HG03469 (cell line): ENCODE results near the gene HOXC11.

Experiments
- ATAC-seq: cut with Tn5 transposase; IDR thresholded peaks from one replicate; pipeline ENCODE4 v1.9.1; 2021; ENCODE audit warnings: mild to moderate bottlenecking, moderate library complexity, moderate number of reproducible peaks; ENCODE audit not compliant: unreplicated experiment

HOXC11 gene

DNA sequence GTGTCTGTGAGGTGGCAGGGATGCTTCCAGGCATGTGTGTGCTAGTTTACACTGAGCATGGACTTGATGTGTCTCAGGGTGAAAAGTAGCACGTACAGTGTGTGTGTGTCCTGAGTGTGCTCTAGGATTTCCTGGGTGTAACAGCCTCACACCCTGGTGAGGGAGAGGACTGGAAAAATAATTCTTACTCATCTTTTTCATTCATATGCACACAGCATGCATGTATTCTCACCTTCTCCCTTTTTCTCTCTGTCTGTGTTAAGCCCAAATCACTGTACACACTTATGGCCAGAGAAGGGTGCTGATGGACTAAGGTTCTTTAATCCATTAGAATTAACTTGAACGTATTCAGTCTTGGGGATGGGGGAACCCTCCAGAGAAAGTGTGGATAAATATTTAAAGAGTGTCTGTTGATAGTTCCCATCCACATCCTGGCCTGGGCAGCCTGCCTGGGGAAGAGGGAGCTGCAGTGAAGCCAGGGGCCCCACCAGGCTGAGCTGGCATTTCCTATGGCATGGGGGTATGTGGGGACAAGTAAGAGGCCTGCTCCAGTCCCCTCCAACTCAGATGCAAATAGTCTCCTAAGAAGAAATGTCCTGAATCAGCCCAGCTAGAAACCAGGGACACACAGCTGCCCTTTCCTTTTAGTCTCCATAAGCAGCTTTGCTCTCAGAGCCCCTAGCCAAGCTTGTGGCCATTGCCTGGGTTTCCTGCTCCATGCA, 34.8 kb downstream of the HOXC11 start:
- ATAC-seq: no peak

- ATAC-seq: no peak
These were observed 35.3 kb downstream of the HOXC11 start for GRCh38 chr12:54008260-54008552.

DNA sequence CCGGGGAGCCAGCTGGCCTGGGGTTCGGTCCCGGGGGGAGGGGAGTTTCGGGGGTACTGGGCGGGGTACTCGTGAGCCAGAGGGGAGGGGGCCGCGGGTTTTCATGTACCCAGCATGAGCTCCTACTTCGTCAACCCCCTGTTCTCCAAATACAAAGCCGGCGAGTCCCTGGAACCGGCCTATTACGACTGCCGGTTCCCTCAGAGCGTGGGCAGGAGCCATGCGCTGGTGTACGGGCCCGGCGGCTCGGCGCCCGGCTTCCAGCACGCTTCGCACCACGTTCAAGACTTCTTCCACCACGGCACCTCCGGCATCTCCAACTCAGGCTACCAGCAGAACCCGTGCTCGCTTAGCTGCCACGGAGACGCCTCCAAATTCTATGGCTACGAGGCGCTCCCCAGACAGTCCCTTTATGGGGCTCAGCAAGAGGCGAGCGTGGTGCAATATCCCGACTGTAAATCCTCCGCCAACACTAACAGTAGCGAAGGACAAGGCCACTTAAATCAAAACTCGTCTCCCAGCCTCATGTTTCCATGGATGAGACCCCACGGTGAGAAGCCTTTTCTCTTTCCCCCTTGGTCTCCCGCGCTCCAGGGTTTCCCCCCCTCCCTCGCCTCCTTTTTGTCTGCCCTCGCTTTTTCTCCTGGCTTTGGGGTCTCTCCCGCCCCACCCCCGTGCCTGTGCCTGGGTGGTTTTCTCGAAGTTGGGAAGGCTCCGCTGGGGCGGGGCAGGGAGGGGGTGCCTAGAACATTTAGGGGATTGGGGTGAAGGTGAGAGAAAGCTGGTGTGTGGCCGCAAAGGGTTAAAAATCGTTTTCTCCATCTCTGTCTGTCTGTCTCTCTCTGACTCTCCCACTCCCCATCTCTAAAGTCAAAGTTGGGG, 36.5 kb downstream of the HOXC11 start:
- ATAC-seq: no peak

GRCh38 chr12:54010053-54010971, 37.4 kb downstream of the HOXC11 start:
- ATAC-seq: no peak

GRCh38 chr12:54010972-54011664, 38.2 kb downstream of the HOXC11 start:
- no peak for ATAC-seq

DNA sequence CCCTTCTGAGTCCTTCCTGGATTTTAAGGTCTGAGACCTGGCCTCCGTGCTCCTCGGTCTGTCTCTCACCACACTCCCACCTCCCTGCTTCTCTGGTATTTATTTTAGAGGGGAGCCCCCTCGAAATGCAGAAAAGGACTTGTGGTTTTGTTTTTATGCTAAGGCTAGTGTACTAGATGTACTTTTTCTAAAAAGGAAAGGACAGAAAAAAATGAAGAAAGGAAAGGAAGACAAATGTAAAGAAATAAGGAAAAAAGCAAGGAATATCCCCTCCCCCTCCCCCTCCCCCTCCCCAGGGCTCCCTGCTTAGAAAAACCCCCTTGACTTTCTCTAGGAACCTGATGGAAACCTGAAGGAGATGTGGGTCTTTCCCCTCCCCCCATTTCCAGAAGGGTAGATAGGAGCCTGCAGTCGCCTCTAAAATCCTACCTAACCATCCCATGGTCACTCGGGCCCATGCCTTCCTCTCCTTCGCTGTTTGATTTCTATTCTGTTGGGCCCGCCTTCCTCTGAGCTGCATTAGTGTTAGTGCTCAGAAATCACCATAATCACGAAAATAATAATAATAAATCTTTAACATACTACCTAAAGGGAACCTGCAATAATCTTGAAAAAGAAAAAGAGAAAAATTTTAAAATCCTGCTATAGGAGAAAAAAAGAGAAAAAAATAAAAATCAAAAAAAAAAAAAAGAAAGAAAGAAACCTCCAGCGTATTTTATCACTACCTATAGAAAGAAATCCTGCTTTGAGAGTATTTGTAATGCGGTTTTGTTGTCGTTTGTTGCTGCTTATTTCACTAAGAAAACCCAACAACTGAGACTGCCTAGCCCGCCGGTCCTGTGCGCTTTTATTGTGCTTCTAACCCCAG, 39.0 kb downstream of the HOXC11 start:
- no peak for ATAC-seq

DNA sequence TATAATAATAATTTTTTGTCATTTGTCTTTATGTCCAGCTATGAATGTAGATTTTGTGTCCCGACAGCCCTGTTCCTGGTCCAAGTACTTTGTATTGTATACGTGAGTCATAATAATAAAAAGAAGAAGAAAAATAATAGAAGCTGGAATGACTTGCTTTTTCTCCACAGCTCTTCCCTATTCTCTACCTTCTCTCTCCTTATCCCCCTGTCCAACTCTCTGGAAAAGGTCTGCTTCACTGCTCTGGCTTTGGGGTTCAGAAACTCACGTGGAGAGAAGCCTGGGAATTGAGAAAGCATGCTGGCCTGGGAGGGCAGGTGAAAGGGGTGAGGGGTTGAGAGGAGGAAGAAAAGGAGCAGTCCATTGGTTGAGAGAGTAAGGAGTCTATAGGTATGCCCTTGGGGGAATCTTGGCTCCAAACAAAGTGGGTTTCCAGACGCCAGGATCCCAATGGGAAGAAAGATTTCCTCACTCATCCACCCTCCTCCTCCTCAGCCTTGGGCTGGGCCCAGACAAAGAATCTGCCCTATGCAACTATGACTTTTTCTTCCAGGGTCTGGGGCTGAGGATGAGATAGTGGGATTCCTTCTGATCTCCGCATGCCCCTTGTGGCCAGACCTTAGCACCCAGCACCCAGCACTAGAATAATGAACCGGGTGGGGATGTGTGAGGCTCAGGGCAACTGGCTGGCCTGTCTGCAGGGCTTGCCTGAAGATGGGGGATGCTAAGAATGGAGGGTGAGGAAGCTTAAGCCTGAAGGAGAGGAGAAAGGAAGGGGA, 39.9 kb downstream of the HOXC11 start:
- no peak for ATAC-seq

GRCh38 chr12:54014377-54015017, 41.6 kb downstream of the HOXC11 start:
- ATAC-seq: no peak

DNA sequence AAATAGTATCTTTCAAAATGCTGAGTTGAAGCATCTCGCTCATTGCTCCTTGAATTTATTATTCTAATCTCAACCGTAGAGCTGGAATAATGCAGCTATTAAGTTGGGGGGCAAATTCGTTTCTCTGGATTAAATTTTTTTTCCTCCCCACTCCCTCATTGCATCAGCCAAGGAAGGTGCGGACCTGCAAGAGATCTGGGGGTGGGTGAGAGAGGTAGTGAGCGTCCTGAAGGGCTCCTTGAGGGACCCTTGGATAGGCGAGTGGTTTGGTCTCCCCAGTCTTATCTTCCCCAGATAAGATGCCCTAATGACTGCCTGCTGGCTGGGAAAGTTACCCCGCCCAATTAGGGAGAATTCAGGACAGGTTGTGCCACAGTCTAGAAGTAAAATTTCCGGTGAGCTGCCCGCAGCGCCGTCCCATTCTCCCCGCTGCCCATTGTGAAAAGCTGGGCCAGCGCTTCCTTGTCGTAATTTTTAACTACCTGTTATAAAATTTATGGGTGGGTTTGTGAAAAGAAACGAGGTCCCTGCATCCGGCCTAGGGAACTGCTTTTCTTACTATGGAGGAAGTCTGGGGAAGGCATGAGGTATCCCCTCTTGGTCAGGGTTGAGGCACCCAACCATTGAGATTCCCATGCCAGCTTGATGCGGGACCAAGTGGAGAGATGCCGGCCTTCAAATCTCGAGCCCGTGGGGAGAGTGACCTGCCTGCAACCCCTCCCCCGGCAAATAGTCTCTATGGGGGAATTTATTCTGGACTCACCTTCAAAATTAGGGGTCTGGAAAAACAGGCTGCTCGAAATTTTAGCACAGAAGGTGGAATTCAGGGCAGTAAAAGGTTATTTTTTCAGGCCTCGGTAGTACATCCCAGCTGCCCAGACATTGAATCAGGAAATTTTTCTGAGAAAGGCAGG, 42.3 kb downstream of the HOXC11 start:
- no peak for ATAC-seq

- ATAC-seq: no peak
These were observed 43.1 kb downstream of the HOXC11 start for GRCh38 chr12:54016051-54016450.

DNA sequence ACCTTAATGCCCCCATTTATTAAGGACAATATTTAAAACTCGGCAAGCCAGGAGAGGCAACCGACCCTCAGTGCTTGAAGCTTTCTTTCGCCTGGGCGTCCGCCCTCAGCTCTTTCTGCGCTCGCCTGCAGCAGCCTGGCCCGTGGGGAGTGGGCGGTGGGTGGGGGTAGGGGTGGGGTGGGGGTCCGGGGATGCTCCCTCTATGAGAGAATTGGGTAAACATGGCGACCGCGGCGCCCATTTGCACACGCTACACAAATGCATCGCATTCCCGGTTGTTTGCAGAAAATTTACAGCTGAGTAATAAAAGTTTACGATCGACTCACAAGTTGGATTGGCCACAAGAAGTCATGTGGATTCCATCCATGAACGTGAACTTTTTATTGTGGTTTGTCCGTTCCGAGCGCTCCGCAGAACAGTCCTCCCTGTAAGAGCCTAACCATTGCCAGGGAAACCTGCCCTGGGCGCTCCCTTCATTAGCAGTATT, 43.6 kb downstream of the HOXC11 start:
- no peak for ATAC-seq

DNA sequence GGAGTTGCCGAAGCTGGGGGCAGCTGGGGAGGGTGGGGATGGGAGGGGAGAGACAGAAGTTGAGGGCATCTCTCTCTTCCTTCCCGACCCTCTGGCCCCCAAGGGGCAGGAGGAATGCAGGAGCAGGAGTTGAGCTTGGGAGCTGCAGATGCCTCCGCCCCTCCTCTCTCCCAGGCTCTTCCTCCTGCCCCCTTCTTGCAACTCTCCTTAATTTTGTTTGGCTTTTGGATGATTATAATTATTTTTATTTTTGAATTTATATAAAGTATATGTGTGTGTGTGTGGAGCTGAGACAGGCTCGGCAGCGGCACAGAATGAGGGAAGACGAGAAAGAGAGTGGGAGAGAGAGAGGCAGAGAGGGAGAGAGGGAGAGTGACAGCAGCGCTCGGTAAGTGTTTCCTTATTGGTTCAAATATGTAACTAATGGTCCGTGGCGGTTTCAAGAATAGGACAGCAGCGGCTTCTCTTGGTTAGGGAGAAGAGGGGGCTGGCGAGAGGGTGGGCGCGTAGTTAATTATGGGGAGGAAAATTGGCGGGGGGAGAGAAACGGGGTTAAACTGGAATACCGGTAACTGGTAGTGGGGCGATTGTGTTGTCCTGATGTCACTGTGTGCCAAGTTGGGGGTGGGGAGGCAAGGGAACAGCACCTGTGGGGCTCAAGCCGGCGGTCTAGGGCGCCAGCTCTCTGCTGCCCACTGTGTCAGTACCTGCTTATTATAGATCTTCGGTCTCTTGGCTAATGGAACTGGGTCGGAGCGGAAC, 44.3 kb downstream of the HOXC11 start:
- ATAC-seq: no peak

GRCh38 chr12:54017878-54018467, 45.0 kb downstream of the HOXC11 start:
- peak; percentile 69 for ATAC-seq

DNA sequence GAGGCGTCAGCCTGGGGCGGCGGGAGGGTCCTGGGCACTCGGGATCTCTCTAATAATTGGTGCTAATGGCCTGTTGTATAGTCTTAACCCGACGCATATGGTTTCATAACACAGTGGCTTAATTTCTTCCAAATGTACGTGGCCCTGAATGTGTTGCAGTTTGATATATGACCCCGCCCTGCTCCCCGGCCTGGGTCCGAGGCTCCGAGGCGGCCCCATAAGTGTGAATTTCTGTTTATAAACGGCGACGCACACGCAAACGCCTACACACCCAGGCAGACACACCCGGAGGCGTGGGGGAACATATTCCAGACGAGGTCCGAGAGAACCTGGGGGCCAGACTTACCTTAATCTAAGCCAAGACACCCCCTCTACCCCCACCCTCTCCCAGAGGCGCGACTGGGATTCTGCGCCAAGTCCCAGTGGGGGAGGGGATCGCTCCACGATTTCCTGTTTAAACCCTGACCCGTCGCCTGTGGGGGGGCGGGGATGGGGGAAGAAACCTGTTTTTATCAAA, 45.6 kb downstream of the HOXC11 start:
- no peak for ATAC-seq

GRCh38 chr12:54019091-54019811, 46.3 kb downstream of the HOXC11 start:
- no peak for ATAC-seq
